Measurements from ENCODE around the gene TCF20. TPM values are rescaled to one million over a fixed set of nuclear protein-coding genes. Genes with fewer than 3 reads are reported as not detected.
A peak's percentile ranks its signal among the peaks of the same experiment; 100 is the strongest.

TCF20 gene
- polyA plus RNA-seq, 1 of the 3 experiments (the other 2 are of a cell fraction): 8.5 TPM

DNA sequence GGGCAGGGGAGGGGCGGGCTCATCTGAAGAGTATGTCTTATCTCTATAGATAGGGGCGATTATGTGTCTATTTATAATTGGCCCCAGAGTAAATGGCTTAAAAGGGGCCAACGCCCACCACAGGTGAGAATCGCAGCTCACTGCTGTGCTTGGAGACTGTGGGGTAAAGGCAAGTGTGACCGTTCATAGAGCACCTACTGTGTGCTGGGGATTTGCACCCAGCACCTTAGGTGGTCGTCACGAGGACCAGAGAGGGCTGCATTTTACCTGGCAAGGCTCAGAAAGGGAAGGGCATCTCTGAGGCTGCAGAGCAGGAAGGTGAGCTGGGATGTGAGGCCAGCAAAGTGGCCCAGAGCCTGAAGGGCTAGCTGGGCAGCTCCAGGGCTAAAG, 13.7 kb upstream of the TCF20 start:
- Histone ChIP-seq H3K4me1 (ENCODE audit: control insufficient read depth in 1 of 2, insufficient read depth in 2 of 2, low read depth in 1 of 2, low read length in 1 of 2) (no peaks in the 10 kb centered on the region; a peak in 1 of 4 replicates), H3K36me3 (replicated peaks in 1 of 2; ENCODE audit: control insufficient read depth in 1 of 2, insufficient read depth in 2 of 2, low read length in 1 of 2) (no peaks in the 10 kb centered on the region), H3K4me2 (no peak overlapping the region), H3K9ac (no peak overlapping the region), H4K20me1 (ENCODE audit: insufficient read depth) (no peaks in the 10 kb centered on the region), H3K27me3 (ENCODE audit: insufficient read depth) (no peaks in the 10 kb centered on the region), H3K9me2 (no peaks in the 10 kb centered on the region), H3K27ac (ENCODE audit: low read depth in 2 of 2, low read length in 1 of 2) (no peak overlapping the region), H3F3A (replicated peaks; ENCODE audit: insufficient read depth) (no peaks in the 10 kb centered on the region), H3K79me2 (ENCODE audit: insufficient read depth) (no peaks in the 10 kb centered on the region), H3K4me3 (ENCODE audit: low read depth in 2 of 2, low read length in 1 of 2) (no peak overlapping the region), H2AFZ (ENCODE audit: low read depth) (no peak overlapping the region), H3K9me3 (no peaks in the 10 kb centered on the region)
- POLR2A ChIA-PET: no interaction called here
- DNase-seq: no peak
- WGBS (ENCODE audit: low lambda C conversion rate): 72% methylated on average over 3 of the region's 7 CpGs
- no peak for TF ChIP-seq RXRA (IDR thresholded peaks at IDR 0.05; ENCODE audit: borderline replicate concordance, low read depth)
- no peak for TF ChIP-seq JUND (IDR thresholded peaks at IDR 0.05)
- no peak for TF ChIP-seq SMC3 (IDR thresholded peaks at IDR 0.05; ENCODE audit: low read depth, low read length)
- TF ChIP-seq TAF1 (IDR thresholded peaks at IDR 0.05; ENCODE audit: borderline replicate concordance, low read depth, low read length): no peak
- no peak for TF ChIP-seq MXI1 (IDR thresholded peaks at IDR 0.05; ENCODE audit: low read depth, low read length)
- TF ChIP-seq TEAD4 (IDR thresholded peaks at IDR 0.05; ENCODE audit: borderline replicate concordance, insufficient read depth): no peak
- CTCF ChIA-PET: no interaction called here

DNA sequence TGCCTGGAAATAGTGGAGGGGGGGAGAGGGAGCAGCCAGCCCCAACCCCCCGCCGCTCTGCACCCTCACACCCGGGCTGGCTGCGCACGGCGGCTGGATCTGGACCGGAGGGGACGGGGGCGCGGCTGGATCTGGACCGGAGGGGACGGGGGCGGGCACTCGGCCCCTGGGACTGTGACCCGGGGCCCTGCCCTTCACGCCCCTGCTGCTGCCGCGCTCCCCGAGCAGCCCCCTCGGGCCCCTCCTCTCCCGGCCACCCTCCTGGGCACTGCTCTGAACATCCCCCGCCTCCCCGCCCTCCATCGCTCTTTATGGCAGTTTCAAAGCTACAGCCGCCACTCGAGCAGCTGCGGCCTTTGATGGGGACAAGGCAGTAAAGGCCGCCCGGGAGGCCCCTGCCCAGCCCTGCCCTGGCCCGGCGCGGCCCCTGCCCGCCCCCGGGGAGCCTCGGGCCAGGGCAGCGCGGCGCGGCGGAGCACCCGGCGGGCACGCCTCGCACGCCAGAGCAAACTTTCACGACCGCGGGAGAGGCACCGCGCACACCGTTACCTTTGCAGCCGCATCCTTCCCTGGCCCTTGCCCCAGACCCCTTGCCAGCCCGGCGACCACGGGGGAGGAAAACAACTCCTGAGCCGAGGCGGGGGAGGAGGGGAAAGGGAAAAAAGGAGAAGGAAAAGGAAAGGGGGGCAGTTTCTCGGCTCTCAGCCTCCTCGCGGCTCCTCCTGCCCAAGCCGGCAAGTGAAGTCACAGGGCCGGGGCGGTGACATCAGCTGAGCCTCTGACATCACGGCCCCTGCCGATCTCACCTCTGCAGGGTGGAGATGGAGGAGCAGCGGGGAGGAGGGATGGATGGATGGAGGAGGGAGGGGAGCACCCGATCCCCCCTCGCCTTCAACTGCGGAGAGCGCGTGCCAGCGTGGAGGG, 13.1 kb upstream of the TCF20 start:
- Histone ChIP-seq H3K27me3 (ENCODE audit: insufficient read depth) (no peaks in the 10 kb centered on the region), H4K20me1 (ENCODE audit: insufficient read depth) (no peaks in the 10 kb centered on the region), H3K36me3 (replicated peaks in 1 of 2; ENCODE audit: control insufficient read depth in 1 of 2, insufficient read depth in 2 of 2, low read length in 1 of 2) (no peaks in the 10 kb centered on the region), H3K9ac (no peak overlapping the region), H3K9me3 (no peaks in the 10 kb centered on the region), H3K9me2 (no peaks in the 10 kb centered on the region), H3K4me2 (no peak overlapping the region), H3K27ac (ENCODE audit: low read depth in 2 of 2, low read length in 1 of 2) (no peak overlapping the region), H3F3A (replicated peaks; ENCODE audit: insufficient read depth) (no peaks in the 10 kb centered on the region), H3K4me3 (ENCODE audit: low read depth in 2 of 2, low read length in 1 of 2) (no peak overlapping the region), H3K4me1 (ENCODE audit: control insufficient read depth in 1 of 2, insufficient read depth in 2 of 2, low read depth in 1 of 2, low read length in 1 of 2) (no peaks in the 10 kb centered on the region; a peak in 1 of 4 replicates), H3K79me2 (ENCODE audit: insufficient read depth) (no peaks in the 10 kb centered on the region), H2AFZ (ENCODE audit: low read depth) (no peak overlapping the region)
- CTCF ChIA-PET: no interaction called here
- peak; percentile 48 for DNase-seq
- TF ChIP-seq NRF1 (IDR thresholded peaks at IDR 0.05; ENCODE audit: low read depth, low read length): no peak
- no peak for TF ChIP-seq FOXM1 (IDR thresholded peaks at IDR 0.05; ENCODE audit: low read depth)
- no peak for TF ChIP-seq GATA2 (CRISPR knock-in tag; IDR thresholded peaks at IDR 0.05)
- no peak for TF ChIP-seq RXRA (IDR thresholded peaks at IDR 0.05; ENCODE audit: borderline replicate concordance, low read depth)
- no peak for TF ChIP-seq SMC3 (IDR thresholded peaks at IDR 0.05; ENCODE audit: low read depth, low read length)
- 56% methylated on average over 30 of the region's 72 CpGs for WGBS (ENCODE audit: low lambda C conversion rate)
- POLR2A ChIA-PET: no interaction called here

DNA sequence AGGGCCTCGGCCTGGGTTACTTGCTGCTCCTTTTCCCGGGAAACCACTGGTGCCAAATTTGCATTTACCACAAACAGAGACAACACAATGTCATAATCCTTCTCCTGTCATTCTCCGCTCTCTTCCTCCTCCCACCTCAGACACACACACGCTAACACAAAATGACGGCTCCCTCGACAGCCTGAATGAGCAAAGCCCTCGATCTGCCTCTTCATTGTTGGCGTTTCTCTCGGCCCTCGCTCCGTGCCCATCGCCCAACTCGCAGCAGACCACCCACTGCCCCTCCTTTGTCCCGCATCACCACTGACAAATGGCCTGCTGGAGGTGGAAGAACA, 12.5 kb upstream of the TCF20 start:
- 89% methylated on average over 12 of the region's 14 CpGs for WGBS (ENCODE audit: low lambda C conversion rate)

More for the DNA sequence above, 12.5 kb upstream of the TCF20 start:
- TF ChIP-seq, protein P1, sequence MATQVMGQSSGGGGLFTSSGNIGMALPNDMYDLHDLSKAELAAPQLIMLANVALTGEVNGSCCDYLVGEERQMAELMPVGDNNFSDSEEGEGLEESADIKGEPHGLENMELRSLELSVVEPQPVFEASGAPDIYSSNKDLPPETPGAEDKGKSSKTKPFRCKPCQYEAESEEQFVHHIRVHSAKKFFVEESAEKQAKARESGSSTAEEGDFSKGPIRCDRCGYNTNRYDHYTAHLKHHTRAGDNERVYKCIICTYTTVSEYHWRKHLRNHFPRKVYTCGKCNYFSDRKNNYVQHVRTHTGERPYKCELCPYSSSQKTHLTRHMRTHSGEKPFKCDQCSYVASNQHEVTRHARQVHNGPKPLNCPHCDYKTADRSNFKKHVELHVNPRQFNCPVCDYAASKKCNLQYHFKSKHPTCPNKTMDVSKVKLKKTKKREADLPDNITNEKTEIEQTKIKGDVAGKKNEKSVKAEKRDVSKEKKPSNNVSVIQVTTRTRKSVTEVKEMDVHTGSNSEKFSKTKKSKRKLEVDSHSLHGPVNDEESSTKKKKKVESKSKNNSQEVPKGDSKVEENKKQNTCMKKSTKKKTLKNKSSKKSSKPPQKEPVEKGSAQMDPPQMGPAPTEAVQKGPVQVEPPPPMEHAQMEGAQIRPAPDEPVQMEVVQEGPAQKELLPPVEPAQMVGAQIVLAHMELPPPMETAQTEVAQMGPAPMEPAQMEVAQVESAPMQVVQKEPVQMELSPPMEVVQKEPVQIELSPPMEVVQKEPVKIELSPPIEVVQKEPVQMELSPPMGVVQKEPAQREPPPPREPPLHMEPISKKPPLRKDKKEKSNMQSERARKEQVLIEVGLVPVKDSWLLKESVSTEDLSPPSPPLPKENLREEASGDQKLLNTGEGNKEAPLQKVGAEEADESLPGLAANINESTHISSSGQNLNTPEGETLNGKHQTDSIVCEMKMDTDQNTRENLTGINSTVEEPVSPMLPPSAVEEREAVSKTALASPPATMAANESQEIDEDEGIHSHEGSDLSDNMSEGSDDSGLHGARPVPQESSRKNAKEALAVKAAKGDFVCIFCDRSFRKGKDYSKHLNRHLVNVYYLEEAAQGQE (IDR thresholded peaks at IDR 0.05; ENCODE audit: low read depth, low read length): no peak
- TF ChIP-seq RAD21 (IDR thresholded peaks at IDR 0.05; ENCODE audit: low read length) (no peak), FOXM1 (IDR thresholded peaks at IDR 0.05; ENCODE audit: low read depth) (no peak), TEAD4 (IDR thresholded peaks at IDR 0.05; ENCODE audit: borderline replicate concordance, insufficient read depth) (no peak), POLR2AphosphoS5 (IDR thresholded peaks at IDR 0.05; ENCODE audit: low read depth, low read length) (no peak), TCF12 (IDR thresholded peaks at IDR 0.05) (no peak)
- TF ChIP-seq, protein P2, sequence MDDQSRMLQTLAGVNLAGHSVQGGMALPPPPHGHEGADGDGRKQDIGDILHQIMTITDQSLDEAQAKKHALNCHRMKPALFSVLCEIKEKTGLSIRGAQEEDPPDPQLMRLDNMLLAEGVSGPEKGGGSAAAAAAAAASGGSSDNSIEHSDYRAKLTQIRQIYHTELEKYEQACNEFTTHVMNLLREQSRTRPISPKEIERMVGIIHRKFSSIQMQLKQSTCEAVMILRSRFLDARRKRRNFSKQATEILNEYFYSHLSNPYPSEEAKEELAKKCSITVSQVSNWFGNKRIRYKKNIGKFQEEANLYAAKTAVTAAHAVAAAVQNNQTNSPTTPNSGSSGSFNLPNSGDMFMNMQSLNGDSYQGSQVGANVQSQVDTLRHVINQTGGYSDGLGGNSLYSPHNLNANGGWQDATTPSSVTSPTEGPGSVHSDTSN (IDR thresholded peaks at IDR 0.05): no peak
- TF ChIP-seq, protein P3, sequence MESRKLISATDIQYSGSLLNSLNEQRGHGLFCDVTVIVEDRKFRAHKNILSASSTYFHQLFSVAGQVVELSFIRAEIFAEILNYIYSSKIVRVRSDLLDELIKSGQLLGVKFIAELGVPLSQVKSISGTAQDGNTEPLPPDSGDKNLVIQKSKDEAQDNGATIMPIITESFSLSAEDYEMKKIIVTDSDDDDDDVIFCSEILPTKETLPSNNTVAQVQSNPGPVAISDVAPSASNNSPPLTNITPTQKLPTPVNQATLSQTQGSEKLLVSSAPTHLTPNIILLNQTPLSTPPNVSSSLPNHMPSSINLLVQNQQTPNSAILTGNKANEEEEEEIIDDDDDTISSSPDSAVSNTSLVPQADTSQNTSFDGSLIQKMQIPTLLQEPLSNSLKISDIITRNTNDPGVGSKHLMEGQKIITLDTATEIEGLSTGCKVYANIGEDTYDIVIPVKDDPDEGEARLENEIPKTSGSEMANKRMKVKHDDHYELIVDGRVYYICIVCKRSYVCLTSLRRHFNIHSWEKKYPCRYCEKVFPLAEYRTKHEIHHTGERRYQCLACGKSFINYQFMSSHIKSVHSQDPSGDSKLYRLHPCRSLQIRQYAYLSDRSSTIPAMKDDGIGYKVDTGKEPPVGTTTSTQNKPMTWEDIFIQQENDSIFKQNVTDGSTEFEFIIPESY (IDR thresholded peaks at IDR 0.05; ENCODE audit: borderline replicate concordance, low read depth): no peak
- Histone ChIP-seq H3K36me3 (replicated peaks in 1 of 2; ENCODE audit: control insufficient read depth in 1 of 2, insufficient read depth in 2 of 2, low read length in 1 of 2) (no peaks in the 10 kb centered on the region), H3K4me3 (ENCODE audit: low read depth in 2 of 2, low read length in 1 of 2) (no peak overlapping the region), H4K20me1 (ENCODE audit: insufficient read depth) (no peaks in the 10 kb centered on the region), H3K4me1 (ENCODE audit: control insufficient read depth in 1 of 2, insufficient read depth in 2 of 2, low read depth in 1 of 2, low read length in 1 of 2) (no peaks in the 10 kb centered on the region; a peak in 1 of 4 replicates), H3K4me2 (no peak overlapping the region), H3K9ac (no peak overlapping the region), H3K27ac (ENCODE audit: low read depth in 2 of 2, low read length in 1 of 2) (no peak overlapping the region), H3K9me3 (no peaks in the 10 kb centered on the region), H2AFZ (ENCODE audit: low read depth) (no peak overlapping the region), H3F3A (replicated peaks; ENCODE audit: insufficient read depth) (no peaks in the 10 kb centered on the region), H3K79me2 (ENCODE audit: insufficient read depth) (no peaks in the 10 kb centered on the region), H3K9me2 (no peaks in the 10 kb centered on the region), H3K27me3 (ENCODE audit: insufficient read depth) (no peaks in the 10 kb centered on the region)
- CTCF ChIA-PET: interaction anchor here (1.5 kb wide), 1 partner anchor 11 kb away, joined by 5 read pairs; no protein-coding TSS in a partner anchor
- DNase-seq: no peak
- POLR2A ChIA-PET: no interaction called here

Data from SK-N-SH (cell line).